HG03442 (cell line): ENCODE results near the gene HSD17B12.
A peak's percentile ranks its signal among the peaks of the same experiment; 100 is the strongest.
"Not testable (repeated sequence)": the region's sequence is repeated elsewhere in the genome, so short reads cannot be mapped to it uniquely, and the experiment has no call there.

Experiments
- ATAC-seq: cut with Tn5 transposase; IDR thresholded peaks from one replicate; pipeline ENCODE4 v1.9.1; 2021; ENCODE audit warnings: mild to moderate bottlenecking, moderate library complexity; ENCODE audit not compliant: unreplicated experiment

HSD17B12 gene

DNA sequence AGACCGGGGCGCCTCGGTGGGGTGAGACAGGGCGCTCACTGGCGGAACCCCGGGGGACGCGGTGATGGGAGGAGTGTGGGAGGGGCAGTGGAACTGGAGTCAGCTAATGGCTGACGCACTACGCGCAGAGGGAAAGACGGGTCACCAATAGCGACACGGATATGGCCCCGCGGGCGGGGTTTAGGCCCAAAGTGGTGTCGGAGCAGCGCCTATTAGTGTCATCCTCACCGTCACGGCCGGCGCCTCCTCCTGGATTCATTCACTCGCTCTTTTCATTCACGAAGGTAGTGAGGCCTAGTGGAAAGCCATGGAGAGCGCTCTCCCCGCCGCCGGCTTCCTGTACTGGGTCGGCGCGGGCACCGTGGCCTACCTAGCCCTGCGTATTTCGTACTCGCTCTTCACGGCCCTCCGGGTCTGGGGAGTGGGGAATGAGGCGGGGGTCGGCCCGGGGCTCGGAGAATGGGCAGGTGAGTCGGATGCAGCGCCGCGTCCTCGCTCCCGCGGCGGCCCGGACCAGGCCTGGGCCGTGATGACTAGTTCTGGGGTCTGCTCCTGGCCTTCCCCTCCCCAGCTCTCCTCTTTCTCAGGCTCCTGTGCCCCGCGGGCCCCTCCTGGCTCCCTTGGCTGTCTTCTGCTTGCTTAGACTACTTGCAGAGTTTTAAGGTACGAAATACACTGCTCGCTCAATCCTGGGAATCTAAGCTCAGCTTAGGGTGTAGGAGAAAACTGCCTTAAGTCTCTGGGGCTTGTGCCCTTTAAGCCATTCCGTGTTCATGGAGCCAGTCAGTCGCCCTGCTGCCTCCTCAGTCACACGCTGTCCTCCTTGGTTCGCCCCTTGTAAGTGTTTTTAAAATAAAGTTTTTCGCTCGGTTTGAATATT is at the start of gene HSD17B12:
TSS of gene HSD17B12 (plus strand) at position 218 of the 880 bp plus-strand sequence. CDS start at position 308, 90 bp downstream.
- peak; percentile 97 for ATAC-seq

DNA sequence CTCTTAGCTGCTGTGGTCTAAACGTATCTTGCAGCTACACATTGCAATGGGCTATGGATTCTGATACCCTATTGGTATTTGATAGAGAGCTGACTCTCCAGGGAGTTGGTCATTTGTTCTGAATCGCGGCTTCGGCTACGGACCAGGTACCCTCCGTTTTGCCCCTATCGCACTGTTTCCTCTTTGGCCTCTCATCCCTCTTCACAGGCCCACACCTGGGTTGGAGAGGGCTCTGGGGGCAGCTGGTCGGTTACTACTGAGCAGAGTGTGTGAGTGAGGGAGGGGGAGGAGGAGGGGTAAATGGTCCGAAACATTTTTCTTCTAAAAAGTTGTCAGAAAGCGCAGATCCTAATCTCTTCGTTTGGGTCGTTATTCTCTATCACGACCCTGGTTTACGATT is 48.8 kb upstream of the HSD17B12 start:
- ATAC-seq, result no peak

GRCh38 chr11:43632181-43632580 is 48.4 kb upstream of the HSD17B12 start:
- ATAC-seq, result no peak

DNA sequence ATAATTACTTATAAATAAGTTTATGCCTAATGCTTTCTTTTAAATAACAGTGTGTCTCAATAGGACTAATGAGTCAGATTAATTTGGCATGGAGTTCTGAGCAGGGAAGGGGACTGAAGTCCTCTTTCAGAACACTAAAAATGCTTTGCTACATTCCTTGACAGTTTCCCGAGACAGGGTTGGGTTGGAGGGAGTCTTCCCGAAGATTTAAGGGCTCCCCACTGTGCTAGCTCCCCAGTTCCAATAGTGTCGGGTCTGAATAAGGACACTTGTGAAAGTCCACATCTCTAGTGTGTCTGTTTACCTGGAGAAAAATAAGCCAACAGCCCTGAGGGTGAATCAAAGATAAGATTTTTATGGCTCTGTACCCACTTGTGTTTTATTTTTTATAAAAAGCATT is 41.8 kb upstream of the HSD17B12 start:
- no peak for ATAC-seq

DNA sequence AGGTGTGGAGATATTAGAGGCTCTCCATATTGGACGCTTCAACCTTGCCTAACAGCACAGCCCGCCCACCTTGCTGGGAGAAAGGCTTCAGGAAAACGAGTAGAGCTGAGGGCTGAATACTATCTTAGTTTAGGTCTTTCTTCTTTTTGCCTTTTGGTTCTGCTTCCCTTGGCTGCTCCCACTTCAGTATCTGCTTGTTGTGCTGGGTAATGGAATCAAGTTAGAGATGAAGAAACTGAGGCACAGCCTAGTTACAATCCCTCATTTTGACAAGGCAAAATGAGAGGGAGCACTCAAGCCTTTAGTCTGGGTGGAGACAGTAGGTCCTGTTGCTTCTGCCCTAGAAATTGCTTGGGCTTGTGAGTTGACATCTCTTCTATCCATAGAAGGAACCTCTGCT is 41.3 kb upstream of the HSD17B12 start:
- no peak for ATAC-seq

- no peak for ATAC-seq
Observed at GRCh38 chr11:43639920-43640319, 40.6 kb upstream of the HSD17B12 start.

DNA sequence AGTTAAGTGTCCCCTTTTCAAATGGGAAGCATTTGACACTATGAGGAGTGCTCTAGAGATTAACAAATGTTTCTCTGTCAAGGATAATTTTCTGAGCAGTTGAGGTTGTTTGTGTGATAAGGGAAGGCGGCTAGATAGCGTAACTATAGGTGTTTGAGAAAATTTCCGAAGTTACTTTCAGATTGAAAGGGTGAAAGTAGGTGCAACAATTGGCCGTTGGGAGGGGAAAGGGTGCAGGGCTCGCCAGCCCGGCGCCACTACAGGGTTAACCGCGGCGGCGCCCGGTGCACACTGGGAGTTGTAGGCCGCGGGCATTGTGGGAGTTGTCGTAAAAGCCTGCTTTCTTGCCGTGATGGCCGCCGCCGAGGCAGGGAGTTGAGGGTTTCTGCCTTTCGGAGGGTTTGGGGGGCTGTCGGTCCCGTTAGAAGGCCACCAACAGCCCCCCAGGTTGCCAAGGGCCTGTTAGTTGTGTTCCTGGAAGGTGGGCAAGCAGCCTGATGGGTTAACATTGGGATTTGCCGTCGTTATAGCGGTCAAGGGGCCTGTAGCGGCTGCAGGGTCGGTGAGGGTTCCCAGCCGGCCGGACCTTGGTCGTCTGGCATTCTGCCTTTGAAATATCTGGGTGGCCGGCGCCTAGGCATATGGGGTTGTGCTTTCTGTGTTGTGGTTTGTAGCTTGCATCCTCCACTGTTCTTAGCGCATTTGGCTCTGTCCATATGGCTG is 36.5 kb upstream of the HSD17B12 start:
- peak; percentile 99 for ATAC-seq

DNA sequence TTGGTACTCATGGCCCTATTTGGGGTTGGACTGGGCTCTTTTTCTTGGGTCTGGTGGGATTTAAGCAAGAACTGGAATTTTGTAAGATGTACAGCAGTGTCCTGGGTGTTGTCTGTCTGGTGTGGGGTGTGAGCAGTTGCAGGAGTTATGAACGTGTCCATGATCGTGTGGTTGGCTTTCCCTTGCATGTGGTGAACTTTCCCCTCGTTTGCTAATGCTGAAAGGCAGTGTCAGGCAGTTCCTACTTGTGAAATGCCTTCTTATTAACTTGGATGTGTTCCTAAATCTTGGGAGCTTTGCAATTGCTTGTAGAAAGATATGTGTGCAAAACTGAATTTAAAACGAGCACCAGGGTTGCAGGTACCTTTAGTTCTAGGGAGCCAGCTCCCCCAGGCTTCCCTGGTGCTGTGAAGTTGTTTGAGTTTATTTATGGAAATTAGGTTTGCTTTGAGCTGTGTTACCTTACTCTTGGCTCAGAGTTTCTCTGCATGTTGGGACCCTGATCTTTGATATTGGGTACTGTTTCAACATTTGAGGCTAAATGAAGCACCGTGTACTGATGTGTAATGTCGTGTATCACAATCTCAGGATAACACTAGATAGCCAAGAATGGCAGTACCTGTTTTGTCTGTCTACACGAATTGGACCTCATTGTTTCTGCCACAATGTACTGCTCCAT is 35.8 kb upstream of the HSD17B12 start:
- ATAC-seq, result no peak

DNA sequence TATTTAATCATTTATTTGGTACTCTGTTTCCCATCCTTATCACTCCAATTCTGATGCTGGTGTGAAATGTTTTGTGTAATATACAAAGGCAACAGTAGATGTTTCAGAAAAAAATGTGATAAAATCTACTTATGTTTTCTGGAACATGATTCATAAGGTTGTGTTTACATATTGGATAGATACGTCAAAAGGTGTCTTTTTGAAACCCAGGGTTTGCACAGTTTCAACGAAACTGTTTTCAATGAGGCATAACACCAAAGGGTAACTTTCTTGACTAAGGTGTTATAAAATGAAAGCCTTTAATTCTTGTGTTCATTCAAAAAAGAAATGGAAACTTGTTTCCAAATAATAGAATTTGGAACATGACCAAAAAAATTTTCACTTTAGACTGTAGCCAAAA is 33.8 kb upstream of the HSD17B12 start:
- ATAC-seq, result no peak

- ATAC-seq, result no peak
Observed at GRCh38 chr11:43648888-43649287, 31.6 kb upstream of the HSD17B12 start.

GRCh38 chr11:43649501-43649900 is 31.0 kb upstream of the HSD17B12 start:
- no peak for ATAC-seq

GRCh38 chr11:43649921-43650320 is 30.6 kb upstream of the HSD17B12 start:
- no peak for ATAC-seq

DNA sequence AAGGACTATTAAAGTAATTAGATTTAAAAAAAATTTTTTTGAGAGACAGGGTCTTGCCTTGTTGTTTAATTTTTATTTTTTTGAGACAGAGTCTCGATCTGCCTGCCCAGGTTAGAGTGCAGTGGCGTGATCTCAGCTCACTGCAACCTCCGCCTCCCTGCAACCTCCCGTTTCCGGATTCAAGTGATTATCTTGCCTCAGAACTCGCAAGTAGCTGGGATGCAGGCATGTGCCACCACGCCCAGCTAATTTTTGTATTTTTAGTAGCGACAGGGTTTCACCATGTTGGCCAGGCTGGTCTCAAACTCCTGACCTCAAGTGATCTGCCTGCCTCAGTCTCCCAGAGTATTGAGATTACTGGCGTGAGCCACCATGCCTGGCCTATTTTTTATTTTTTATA is 17.5 kb upstream of the HSD17B12 start:
- not testable (repeated sequence) for ATAC-seq

GRCh38 chr11:43664295-43664694 is 16.2 kb upstream of the HSD17B12 start:
- ATAC-seq, result no peak

DNA sequence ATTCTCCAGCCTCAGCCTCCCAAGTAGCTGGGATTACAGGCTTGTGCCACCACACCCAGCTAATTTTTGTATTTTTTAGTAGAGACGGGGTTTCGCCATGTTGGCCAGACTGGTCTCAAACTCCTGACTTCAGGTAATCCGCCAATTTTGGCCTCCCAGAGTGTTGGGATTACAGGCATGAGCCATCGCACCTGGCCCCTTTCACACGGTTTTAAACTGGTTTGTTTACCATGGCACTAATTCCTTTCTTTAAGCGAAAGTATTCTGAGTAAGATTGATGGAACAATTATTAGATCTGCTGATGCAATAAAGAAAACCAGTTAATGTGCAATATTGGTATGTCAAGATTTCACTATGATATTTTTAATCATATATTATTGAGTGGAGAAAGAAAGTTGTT is 9.3 kb upstream of the HSD17B12 start:
- ATAC-seq, result not testable (repeated sequence)

DNA sequence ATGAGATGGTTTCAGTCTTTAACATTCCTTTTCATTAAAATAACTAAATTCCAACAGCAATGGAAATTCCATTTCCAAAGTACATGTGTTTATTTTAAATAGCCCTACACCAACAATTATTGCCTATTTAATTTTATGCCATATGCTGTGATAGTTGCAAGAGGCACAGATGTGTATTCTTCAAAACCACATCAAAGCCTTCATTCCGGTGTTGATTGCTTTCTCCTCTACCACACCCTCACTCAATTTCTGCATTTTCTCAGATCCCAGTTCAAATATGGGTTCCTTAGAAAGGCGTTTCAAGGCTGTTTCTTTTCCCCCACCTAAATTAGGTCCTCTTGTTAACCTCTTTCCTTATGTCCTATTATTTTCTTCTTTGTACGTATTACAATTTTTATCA is 6.0 kb upstream of the HSD17B12 start:
- ATAC-seq, result no peak

DNA sequence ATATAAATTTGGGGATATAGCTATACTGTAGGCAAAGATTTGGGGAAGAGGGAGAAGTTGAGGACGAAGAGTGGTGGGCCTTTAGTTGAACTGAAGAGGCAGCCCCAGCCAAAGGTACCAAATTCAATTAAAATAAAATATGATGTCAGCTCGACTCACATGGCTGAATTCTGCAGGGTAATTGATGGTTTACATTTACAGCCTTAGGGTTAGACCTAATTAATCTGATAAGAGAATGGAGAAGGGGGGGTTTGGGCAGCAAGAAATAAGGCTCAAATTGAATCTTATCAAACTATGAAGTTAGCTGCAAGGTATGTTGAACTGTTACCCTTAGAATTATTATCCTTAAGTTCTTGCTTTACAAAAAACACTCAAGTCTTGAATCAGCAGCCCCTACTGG is 3.6 kb upstream of the HSD17B12 start:
- ATAC-seq, result no peak

GRCh38 chr11:43681401-43681942 is 934 bp downstream of the HSD17B12 start:
- no peak for ATAC-seq

GRCh38 chr11:43682081-43682480 is 1.5 kb downstream of the HSD17B12 start:
- ATAC-seq, result not testable (repeated sequence)

DNA sequence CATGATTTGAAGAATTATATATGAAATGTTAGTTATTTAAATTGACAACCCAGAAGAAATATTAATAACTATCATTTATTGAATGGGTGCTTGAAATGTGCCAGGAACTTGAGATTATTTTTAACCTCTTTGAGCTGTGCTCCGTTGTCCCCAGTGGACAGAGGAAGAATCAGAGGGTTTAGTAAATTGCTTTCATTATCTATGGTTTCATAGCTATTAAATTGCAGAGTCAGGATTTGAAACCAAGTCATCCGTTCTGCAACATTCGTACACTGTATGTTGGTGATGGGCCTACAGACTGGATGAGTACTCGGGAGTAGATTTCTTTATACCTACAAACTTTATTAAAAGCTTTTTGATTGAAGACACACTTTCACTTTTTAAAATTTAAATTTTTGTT is 4.9 kb downstream of the HSD17B12 start:
- ATAC-seq, result no peak

DNA sequence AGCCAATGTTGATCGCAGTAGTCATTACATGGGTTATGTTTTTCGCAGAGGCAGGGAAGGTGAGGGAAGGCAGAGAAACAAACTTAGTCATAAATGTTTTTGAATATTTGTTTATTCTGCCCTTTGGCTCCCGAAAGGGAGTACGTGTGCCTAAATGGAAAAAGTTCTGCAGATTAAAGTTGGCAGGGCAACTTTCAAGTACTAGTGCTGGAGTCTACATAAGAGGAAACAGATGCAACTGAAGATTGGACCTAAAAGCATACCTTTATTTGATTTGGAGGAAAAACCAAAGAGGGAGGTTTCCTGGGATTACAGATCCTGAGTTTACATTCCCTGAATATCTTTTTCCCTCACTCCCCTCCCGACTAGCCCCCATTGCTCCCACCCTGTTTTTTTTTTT is 5.7 kb downstream of the HSD17B12 start:
- no peak for ATAC-seq
